Activated CD8-positive, alpha-beta T cell treated with anti-CD3 and anti-CD28 coated beads for 36 hours (primary cell): ENCODE data around the gene CALML3. TPM values are rescaled to one million over a fixed set of nuclear protein-coding genes. Genes with fewer than 3 reads are reported as not detected.

ENCODE experiments used
- ATAC-seq: fragments of 200-7000 bp; cut with Tn5 transposase; one replicate; pipeline ENCODE4 v1.10.0; 2021; ENCODE audit warnings: mild to moderate bottlenecking, moderate library complexity
- CTCF ChIA-PET: fragments of 350-600 bp; sonication (Branson Sonifier 250); formaldehyde crosslinking; loops from one replicate; lab custom pipeline; 2021; ENCODE audit warnings: antibody characterized with exemption; lab: Charles Lee
- POLR2A ChIA-PET: fragments of 350-600 bp; sonication (Branson Sonifier 250); formaldehyde crosslinking; loops from one replicate; lab custom pipeline; 2021; ENCODE audit warnings: antibody characterized with exemption; lab: Charles Lee
- DNase-seq: peaks from one replicate; pipeline ENCODE4 v3.0.0-alpha.2; 2020
- H3K27ac Mint-ChIP-seq: one replicate; pipeline ENCODE4 v1.8.0; 2021; ENCODE audit warnings: mild to moderate bottlenecking, mixed read lengths
- H3K27me3 Mint-ChIP-seq: one replicate; pipeline ENCODE4 v1.8.0; 2021; ENCODE audit warnings: mixed read lengths
- H3K36me3 Mint-ChIP-seq: one replicate; pipeline ENCODE4 v1.8.0; 2021; ENCODE audit warnings: low read depth, mixed read lengths
- H3K4me1 Mint-ChIP-seq: one replicate; pipeline ENCODE4 v1.8.0; 2021; ENCODE audit warnings: low read depth, mixed read lengths
- H3K4me3 Mint-ChIP-seq: one replicate; pipeline ENCODE4 v1.8.0; 2021; ENCODE audit warnings: mild to moderate bottlenecking, moderate library complexity, mixed read lengths
- H3K9me3 Mint-ChIP-seq: one replicate; pipeline ENCODE4 v1.8.0; 2021; ENCODE audit warnings: mixed read lengths
- intact Hi-C: fragments of 100-400 bp; cut with micrococcal nuclease; formaldehyde crosslinking; loops from one replicate; pipeline ENCODE4 v1.10.0; 2022
- total RNA-seq, 2 experiments: library from RNA; stranded (reverse); gene quantifications; one replicate each; pipeline ENCODE4 v1.2.3, GENCODE V29; 2021
- TF ChIP-seq, protein P1 (sequence below): fragments of 200-600 bp; IDR thresholded peaks from one replicate; pipeline ENCODE4 v1.8.0; 2022; ENCODE audit warnings: antibody characterized with exemption, mild to moderate bottlenecking

CALML3 gene
- total RNA-seq, 2 experiments from 2014 or later, result not detected

DNA sequence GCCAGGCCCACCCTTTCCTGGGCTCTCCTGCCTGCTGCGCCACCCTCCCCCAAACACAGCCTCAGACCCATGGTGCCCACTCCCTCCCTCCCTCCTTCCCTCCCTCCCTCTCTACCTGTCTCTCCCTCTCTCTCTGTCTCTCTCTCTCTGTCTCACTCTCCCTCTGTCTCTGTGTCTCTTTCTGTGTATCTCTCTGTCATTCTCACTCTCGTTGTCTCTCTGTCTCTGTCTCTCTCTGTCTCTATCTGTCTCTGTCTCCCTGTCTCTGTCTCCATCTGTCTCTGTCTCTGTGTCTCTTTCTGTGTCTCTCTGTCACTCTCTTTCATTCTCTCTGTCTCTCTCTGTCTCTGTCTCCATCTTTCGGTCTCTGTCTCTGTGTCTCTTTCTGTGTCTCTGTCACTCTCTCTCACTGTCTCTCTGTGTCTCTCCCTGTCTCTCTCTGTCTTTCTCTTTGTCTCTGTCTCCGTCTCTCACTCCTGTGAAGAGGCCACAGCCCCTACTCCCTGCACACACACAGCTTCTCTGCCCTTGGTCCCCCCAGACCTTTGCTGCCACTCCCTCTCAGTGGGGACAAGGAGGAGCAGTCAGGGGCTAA, 51.5 kb downstream of the CALML3 start:
- Mint-ChIP-seq H3K4me3 (no peak overlapping the region), H3K36me3 (no peaks in the 10 kb centered on the region), H3K4me1 (no peaks in the 10 kb centered on the region), H3K9me3 (no peaks in the 10 kb centered on the region), H3K27ac (no peak overlapping the region), H3K27me3 (no peaks in the 10 kb centered on the region)
- ChIA-PET CTCF (no interaction called here), POLR2A (no interaction called here)
- ATAC-seq (no peak), DNase-seq (no peak)
- TF ChIP-seq, protein P1, sequence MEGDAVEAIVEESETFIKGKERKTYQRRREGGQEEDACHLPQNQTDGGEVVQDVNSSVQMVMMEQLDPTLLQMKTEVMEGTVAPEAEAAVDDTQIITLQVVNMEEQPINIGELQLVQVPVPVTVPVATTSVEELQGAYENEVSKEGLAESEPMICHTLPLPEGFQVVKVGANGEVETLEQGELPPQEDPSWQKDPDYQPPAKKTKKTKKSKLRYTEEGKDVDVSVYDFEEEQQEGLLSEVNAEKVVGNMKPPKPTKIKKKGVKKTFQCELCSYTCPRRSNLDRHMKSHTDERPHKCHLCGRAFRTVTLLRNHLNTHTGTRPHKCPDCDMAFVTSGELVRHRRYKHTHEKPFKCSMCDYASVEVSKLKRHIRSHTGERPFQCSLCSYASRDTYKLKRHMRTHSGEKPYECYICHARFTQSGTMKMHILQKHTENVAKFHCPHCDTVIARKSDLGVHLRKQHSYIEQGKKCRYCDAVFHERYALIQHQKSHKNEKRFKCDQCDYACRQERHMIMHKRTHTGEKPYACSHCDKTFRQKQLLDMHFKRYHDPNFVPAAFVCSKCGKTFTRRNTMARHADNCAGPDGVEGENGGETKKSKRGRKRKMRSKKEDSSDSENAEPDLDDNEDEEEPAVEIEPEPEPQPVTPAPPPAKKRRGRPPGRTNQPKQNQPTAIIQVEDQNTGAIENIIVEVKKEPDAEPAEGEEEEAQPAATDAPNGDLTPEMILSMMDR, result no peak
- intact Hi-C loops, result no loop called here

Other genes starting within 250 kb of the CALML3 start
- gene UCN3, start 160.0 kb upstream of the CALML3 start, total RNA-seq, result not detected
- gene TUBAL3, start 120.1 kb upstream of the CALML3 start, total RNA-seq, result not detected
- 10 to 100 TPM; 20.5 to 21.6 TPM for gene NET1, start 112.4 kb upstream of the CALML3 start, total RNA-seq
- not detected for gene CALML5, start 25.4 kb upstream of the CALML3 start, total RNA-seq
- gene ASB13, start 141.6 kb downstream of the CALML3 start, total RNA-seq, result 1 to 10 TPM; 8.9 to 9.2 TPM
- gene TASOR2, start 159.9 kb downstream of the CALML3 start, total RNA-seq, result 10 to 100 TPM; 61.4 to 69.9 TPM